Measurements from ENCODE around the gene DHRS3.
"Not testable (repeated sequence)": the region's sequence is repeated elsewhere in the genome, so short reads cannot be mapped to it uniquely, and the experiment has no call there.

The DHRS3 gene

GRCh38 chr1:12573015-12573825 lies 44.8 kb downstream of the DHRS3 start:
- DNase-seq (ENCODE audit: low read depth), result no peak

- no peak for DNase-seq (ENCODE audit: low read depth)
These were observed 45.5 kb downstream of the DHRS3 start for GRCh38 chr1:12572522-12572921.

GRCh38 chr1:12570291-12570690 lies 47.7 kb downstream of the DHRS3 start:
- DNase-seq (ENCODE audit: low read depth), result no peak

GRCh38 chr1:12568009-12568767 lies 49.8 kb downstream of the DHRS3 start:
- no peak for DNase-seq (ENCODE audit: low read depth)

- no peak for DNase-seq (ENCODE audit: low read depth)
These were observed 50.7 kb downstream of the DHRS3 start for GRCh38 chr1:12567288-12567819.

- no peak for DNase-seq (ENCODE audit: low read depth)
These were observed 51.3 kb downstream of the DHRS3 start for GRCh38 chr1:12566484-12567287.

- DNase-seq (ENCODE audit: low read depth), result no peak
These were observed 52.1 kb downstream of the DHRS3 start for GRCh38 chr1:12565966-12566352.

- no peak for DNase-seq (ENCODE audit: low read depth)
These were observed 52.7 kb downstream of the DHRS3 start for GRCh38 chr1:12565094-12565965.

GRCh38 chr1:12564251-12564650 lies 53.8 kb downstream of the DHRS3 start:
- not testable (repeated sequence) for DNase-seq (ENCODE audit: low read depth)

- no peak for DNase-seq (ENCODE audit: low read depth)
These were observed 54.9 kb downstream of the DHRS3 start for GRCh38 chr1:12562955-12563576.

GRCh38 chr1:12561121-12561520 lies 56.9 kb downstream of the DHRS3 start:
- no peak for DNase-seq (ENCODE audit: low read depth)

- no peak for DNase-seq (ENCODE audit: low read depth)
These were observed 60.8 kb downstream of the DHRS3 start for GRCh38 chr1:12556957-12557935.

- no peak for DNase-seq (ENCODE audit: low read depth)
These were observed 61.6 kb downstream of the DHRS3 start for GRCh38 chr1:12556368-12556930.

GRCh38 chr1:12555411-12556367 lies 62.3 kb downstream of the DHRS3 start:
- DNase-seq (ENCODE audit: low read depth), result no peak

GRCh38 chr1:12554521-12555305 lies 63.3 kb downstream of the DHRS3 start:
- DNase-seq (ENCODE audit: low read depth), result no peak

GRCh38 chr1:12553963-12554362 lies 64.0 kb downstream of the DHRS3 start:
- DNase-seq (ENCODE audit: low read depth), result no peak
